Kasumi-1 (cell line): ENCODE data around the gene NRROS.

Experiments used
- DNase-seq, 2 experiments: peaks; one replicate each; lab custom pipeline; 2025; lab: John Stamatoyannopoulos, UW

NRROS gene

DNA sequence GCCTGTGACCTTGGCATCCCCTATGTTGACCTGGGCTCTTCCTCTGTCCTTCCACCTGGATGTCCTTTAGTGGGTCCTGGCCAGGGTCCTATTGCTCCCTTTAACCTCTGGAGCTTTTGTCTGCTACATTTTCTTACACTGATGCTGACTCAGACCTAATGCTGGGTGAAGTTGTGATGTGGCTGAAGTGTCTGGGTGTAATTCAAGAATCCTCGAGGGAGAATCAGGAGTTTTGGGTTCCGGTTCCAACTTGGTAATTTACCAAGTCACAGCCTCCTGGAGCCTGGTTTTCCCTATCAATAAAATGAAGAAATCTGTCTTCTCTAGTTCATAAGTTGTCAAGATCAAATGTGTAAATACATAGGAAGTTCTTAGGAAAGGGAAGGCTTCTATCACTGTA lies 46.9 kb downstream of the NRROS start:
- no peak for DNase-seq

DNA sequence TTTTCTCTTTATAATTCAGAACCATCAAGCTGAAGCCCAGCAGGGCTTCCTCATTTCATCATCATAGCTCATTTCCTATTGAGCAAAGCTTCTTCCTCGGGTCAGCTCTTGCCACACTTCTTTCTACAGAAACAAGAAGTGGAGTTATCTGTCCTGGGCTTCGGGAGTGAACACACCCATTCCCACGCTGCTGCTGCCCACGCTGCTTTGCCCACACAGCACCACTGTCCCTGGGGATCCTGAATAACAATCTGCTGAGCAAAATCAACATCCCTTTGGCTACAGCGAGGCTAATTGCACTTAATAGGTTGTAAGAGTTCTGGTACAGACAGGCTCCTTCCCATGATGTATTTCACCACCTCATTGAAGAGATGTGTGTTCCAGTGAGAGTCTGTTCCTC lies 48.9 kb downstream of the NRROS start:
- peak; percentile 86 to 90 for DNase-seq

DNA sequence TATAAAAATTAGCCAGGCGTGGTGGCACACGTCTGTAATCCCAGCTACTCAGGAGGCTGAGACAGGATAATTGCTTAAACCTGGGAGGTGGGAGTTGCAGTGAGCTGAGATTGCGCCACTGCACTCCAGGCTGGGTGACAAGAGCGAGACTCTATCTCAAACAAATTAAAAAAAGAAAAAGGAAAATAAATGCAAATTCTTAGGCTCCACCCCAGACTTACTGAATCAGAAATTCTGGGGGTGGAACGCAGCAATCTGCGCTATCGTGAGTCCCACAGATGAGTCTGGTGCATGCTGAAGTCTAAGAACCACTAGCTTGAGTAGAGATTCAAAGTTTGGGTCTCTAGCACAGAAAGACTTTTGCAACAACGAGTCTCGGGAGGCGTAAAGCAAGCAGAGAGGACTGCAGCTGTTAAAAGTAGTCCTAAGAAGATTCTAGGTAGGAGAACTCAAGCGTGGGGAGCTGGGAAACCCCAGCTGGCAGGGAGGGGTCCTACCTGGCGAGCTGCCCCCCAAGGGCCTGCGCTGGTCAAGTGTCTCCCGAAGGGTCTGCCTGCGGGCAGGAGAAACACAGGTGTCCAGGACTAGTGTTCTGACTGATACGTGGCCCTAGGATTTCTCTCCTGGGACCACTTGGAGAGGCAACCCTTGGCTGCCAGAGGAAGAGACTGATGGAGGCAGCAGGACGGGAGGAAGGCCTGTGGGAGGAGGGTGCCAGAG lies 50.6 kb downstream of the NRROS start:
- DNase-seq = no peak

DNA sequence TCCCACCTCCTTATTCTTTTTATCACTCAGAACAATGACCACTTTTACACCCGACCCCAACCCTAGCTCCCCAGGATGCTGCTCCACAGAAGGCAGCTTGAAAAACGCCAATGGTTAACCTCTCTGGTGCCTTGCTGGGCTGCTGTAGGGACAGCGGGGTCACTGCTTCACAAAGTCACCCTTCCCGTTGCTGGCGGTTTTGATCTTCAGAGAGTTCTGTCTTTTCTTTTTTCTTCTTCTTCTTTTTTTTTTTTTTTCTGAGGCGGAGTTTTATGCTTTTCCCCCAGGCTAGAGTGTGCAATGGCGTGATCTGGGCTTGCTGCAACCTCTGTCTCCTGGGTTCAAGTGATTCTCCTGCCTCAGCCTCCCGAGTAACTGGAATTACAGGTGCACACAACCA lies 51.9 kb downstream of the NRROS start:
- DNase-seq = no peak

DNA sequence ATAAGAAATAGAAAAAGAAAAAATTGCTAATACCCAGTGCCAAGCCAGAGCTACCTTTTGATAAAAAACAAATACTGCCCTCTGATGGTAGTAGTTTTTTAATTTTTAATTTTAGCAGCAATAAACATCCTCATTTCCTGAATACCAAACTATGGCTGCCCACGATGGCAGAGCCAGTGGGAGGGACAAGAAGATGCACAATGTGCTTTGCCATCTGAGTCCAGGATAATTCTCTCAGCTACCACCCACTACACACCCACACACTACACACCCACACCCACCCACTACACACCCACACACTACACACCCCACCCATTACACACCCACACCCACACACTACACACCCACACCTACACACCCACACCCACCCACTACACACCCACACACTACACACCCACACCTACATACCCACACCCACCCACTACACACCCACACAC lies 54.7 kb downstream of the NRROS start:
- DNase-seq = peak; percentile 39 to 45

DNA sequence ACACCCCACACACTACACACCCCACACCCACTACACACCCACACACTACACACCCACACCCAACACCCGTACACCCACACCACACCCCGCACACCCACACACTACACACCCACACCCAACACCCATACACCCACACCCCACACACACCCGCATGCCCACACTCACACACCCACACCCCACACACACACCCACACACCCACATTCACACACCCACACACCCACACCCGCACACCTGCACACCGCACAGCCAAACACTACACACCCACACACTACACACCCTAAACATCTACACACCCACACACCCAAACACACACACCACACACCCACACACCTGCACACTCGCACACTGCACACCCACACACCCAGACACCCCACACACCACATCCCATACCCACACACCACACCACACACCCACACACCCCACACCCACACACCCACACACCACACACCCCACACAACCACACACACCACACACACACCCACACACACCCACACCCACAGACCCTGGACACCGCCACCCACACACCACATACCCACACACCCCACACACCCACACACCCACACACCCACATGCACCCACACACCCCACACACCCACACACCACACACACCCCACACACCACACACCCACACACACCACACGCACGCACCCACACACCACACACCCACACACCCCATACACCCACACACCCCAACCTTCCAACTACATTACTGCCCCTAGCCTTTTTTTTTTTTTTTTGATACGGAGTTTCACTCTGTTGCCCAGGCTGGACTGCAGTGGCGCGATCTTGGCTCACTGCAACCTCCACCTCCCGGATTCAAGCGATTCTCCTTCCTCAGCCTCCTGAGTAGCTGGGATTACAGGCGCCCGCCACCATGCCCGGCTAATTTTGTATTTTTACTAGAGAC lies 55.7 kb downstream of the NRROS start:
- no peak for DNase-seq

DNA sequence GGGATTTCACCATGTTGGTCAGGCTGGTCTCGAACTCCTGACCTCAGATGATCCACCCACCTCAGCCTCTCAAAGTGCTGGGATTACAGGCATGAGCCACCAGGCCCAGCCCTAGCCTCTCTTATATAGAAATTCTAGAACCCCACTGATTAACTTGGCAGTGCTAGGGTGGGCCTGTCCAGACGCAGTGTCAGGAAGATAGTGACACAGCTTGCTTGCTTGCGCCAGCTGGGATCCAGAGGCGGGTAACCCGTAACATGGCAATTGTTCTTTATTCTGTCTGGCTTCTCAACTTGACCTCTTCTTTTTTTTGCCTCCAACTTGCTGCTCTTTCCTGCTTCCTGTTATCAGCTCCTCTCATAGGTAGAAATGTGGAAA lies 56.3 kb downstream of the NRROS start:
- no peak for DNase-seq

DNA sequence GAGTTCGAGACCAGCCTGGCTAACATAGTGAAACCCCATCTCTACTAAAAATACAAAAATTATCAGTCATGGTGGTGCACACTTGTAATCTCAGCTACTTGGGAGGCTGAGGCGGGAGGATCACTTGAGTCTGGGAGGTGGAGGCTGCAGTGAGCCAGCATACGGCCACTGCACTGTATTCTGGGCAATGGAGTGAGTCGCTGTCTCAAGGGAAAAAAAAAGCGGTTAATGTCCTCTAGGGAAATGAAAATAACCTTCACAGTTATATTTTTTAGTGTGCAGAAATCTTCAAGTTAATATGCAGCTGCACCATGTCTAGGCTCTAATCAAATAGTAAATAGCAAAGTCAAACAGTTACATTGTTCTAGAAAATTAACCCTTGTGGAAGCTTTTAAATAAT lies 57.8 kb downstream of the NRROS start:
- no peak for DNase-seq

DNA sequence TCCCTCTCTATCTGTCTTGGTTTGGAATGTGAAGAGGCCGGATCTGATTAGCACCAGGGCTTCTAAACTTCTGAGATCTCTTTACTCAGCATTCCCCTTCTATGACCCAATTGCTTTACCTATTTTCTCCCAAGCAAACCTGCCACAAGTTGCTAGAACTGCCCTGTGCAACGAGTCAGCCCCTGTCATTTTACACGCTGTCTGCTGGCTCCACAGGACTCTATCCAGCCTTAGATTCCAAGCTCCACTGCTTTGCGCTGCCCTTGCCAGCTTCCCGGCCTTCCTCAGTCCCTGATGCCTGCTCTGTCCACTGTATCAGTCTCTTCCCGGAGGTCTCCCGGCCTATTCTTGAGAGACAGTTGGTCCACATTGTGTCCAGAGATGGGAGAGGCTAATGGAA lies 60.3 kb downstream of the NRROS start:
- no peak for DNase-seq

DNA sequence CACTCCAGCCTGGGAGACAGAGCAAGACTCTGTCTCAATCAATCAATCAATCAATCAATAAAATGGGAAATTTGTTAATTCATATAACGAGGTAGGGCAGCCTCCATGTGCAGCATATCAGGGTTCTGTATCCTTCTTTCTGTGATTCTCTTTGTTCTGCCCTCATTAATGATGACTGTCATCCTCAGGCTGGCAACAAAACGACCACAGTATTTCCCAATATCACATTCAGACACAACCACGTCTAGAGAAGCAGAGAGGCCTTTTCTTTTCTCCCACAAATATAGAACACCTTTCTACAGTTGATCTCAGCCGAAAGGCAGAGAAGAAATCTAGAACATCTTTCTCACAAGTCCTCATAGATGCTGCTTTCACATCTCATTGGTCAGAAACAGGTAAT lies 61.3 kb downstream of the NRROS start:
- no peak for DNase-seq

DNA sequence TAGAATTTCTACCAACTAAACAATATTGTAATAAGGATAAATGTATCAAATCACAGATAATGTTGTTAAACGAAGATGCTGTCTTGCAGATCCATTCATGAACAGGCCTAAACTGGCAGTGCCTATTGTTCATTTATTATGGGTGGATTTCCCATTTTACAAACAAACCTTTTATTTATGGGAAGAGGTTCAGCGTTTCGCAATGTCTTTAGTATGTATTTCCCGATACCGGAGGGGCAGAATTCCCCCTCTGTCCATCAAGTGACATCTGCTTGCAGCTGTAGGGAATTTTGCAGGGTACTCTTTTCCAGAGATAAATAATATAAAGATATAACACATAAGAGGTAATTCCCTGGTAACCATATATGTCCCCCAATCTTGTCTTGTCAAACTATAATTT lies 66.8 kb downstream of the NRROS start:
- DNase-seq = no peak

DNA sequence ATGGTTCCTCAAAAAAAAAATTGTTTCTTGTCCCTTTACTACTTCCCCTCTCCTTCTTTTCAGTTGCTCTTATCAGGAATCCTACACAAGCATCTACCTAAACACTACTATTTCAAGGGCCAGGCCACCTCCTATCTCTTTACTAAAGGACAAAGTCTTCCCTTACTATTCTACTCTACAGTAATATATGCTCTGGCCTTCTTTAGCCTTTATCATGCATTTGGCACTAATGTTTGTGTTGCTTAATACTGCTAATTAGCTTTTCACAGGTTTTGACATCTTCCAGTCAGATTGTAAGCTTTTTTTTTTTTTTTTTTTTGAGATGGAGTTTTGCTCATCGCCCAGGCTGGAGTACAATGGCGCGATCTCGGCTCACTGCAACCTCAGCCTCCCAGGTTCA lies 67.2 kb downstream of the NRROS start:
- DNase-seq = no peak

DNA sequence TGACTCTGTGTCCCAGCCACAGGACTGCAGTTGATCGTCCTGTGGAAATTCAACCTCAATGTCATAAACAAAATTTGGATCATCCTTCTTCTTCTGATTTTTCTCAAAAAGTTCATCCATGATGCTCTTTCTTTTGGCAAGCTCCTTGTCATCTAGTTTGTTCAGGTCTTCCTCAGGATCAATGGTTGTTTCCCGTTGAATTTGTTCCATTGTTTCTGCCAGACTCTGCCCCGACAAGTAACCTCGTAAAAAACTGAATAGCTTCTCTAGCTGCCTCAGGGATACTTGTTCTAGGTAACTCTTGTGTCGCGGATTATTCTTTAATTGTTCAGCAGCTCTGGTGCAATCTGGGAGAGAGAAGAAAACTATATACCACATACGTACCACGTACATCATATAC lies 68.1 kb downstream of the NRROS start:
- no peak for DNase-seq

DNA sequence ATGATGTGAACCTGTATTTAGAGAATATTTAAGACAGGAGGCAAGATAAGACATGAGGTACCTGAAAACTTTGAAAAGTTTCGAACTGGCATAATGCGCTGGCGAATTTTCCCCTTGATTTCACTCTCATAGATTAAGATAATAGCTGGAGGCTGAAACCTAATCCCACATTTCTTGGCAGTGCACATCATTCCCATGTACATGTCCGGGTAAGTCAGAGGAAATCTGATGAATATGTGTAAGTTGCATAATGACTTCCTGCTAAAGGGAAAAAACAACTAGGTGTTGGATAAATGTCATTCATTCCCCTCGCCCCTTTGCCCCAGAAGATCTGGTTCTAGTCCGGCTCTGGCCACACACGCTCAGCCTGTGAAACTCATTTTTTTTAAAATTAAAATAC lies 69.0 kb downstream of the NRROS start:
- DNase-seq = no peak
